Spleen (tissue), 7 donors: Measurements from ENCODE around the gene PTPRG.

Experiments used
- CTCF ChIP-seq, 11 experiments: fragments of 200-600 bp in 7 of 11; fragments of 450-650 bp in 4 of 11; sonication (generic) in 4 of 11; IDR thresholded peaks in 8 of 11; conservative IDR thresholded peaks in 3 of 11; 1 replicate in 7 of 11; 2 replicates in 4 of 11; pipeline versions ENCODE4 v1.4.0 to v1.8.0; 2016 to 2021; ENCODE audit warnings: antibody characterized with exemption in 11 of 11, inconsistent platforms in 4 of 11, mild to moderate bottlenecking in 1 of 11
- POLR2A ChIP-seq, 3 donors: fragments of 450-650 bp; IDR thresholded peaks; one replicate each; pipeline ENCODE4 v1.5.1; 2017; ENCODE audit warnings: antibody characterized with exemption in 3 of 3, mild to moderate bottlenecking in 1 of 3
- POLR2AphosphoS5 ChIP-seq, 3 donors: sonication (generic); formaldehyde crosslinking; IDR thresholded peaks; one replicate each; pipeline ENCODE4 v1.5.1; 2017; ENCODE audit warnings: antibody characterized with exemption in 3 of 3
- donor health status: DM: no; HTN: no; CAD: no; lungs with moderate emphysema.
- donor health status: DM: no; HTN: no; CAD: no.
- donor health status: DM: no; HTN: no; CAD: no.

- TF ChIP-seq POLR2A (IDR thresholded peaks at IDR 0.05) (no peak), CTCF (IDR thresholded peaks at IDR 0.05 in 8 of 11, conservative IDR thresholded peaks at IDR 0.05 in 3 of 11) (no peak), POLR2AphosphoS5 (IDR thresholded peaks at IDR 0.05) (no peak)
Measured at GRCh38 chr3:62277986-62278385, 716.6 kb downstream of the PTPRG start.
